Duodenal mucosa (tissue), 2 donors: ENCODE measurements around the gene LAMA4.

Experiments
- H3K27ac ChIP-seq: one replicate; pipeline ENCODE4 v1.7.0; 2013; ENCODE audit warnings: low read depth, low read length
- H3K27me3 ChIP-seq, 2 donors: one replicate each; pipeline ENCODE4 v1.7.0; 2013; ENCODE audit warnings: low read length in 2 of 2, control low read depth in 1 of 2; ENCODE audit not compliant: insufficient read depth in 2 of 2, control insufficient read depth in 1 of 2
- H3K36me3 ChIP-seq, 2 donors: one replicate each; pipeline ENCODE4 v1.7.0; 2013; ENCODE audit warnings: low read length in 2 of 2, control low read depth in 1 of 2; ENCODE audit not compliant: insufficient read depth in 2 of 2, control insufficient read depth in 1 of 2
- H3K4me1 ChIP-seq, 2 donors: one replicate each; pipeline ENCODE4 v1.7.0; 2013; ENCODE audit warnings: low read length in 2 of 2, control low read depth in 1 of 2; ENCODE audit not compliant: insufficient read depth in 2 of 2, control insufficient read depth in 1 of 2
- H3K4me3 ChIP-seq, 2 donors: one replicate each; pipeline ENCODE4 v1.7.0; 2013; ENCODE audit warnings: low read length in 2 of 2, low read depth in 1 of 2
- H3K9ac ChIP-seq, 2 donors: one replicate each; pipeline ENCODE4 v1.7.0; 2013; ENCODE audit warnings: low read length in 2 of 2, low read depth in 1 of 2
- H3K9me3 ChIP-seq, 2 donors: one replicate each; pipeline ENCODE4 v1.7.0; 2013; ENCODE audit warnings: low read length in 2 of 2, control low read depth in 1 of 2; ENCODE audit not compliant: control insufficient read depth in 1 of 2

Gene LAMA4

DNA sequence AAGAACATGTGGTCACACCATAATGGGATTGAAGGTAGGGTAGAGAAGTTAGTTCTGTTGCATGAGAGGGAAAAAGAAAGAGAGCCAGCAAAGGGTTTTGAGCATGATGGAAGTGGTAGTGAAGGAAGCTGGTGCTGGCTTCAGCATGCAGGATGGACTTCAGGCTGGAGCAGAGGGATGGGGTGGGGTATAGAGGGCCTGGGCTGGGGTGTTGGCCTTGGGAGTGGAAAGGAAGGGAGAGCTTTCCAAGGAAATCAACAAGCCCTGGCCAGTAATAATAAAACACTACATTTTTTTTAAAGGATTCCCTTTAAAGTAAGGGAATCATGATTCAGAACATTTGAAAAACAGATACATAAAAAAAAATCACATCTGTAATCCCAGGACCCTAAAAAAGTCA lies 61.2 kb downstream of the LAMA4 start:
- Histone ChIP-seq H3K4me1 (no peaks in the 10 kb centered on the region), H3K4me3 (no peak overlapping the region), H3K36me3 (peaks cover 0 to 3% of the 10 kb centered on the region in 2 donors), H3K27ac (no peak overlapping the region), H3K9ac (no peak overlapping the region), H3K9me3 (no peaks in the 10 kb centered on the region), H3K27me3 (no peaks in the 10 kb centered on the region)

DNA sequence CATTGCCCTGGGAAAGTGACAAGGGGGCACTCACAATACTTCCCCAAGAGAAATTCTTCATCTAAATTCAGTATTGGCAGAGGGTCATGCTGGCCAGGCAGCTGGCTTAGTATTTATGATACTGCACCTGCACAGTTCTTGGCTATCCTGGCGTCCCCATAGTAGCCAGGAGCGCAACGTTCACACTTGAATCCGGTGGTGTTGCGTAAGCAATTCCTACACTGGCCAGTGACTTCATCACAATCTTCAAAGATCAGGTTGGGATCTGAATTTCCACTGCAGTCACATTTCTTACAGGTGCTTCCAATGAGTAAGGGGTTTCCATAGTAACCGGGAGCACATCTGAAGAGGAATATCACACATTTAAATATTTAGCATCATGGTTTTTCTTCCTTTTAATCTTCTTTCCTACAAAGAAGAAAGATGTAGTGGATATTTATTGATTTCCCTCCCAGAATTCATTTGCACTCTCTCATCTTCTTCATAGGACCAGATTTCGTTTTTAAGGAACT lies 62.8 kb downstream of the LAMA4 start:
- H3K4me1 ChIP-seq = no peaks in the 10 kb centered on the region
- no peaks in the 10 kb centered on the region for H3K27me3 ChIP-seq
- no peaks in the 10 kb centered on the region for H3K9me3 ChIP-seq
- H3K36me3 ChIP-seq = peaks cover 0 to 3% of the 10 kb centered on the region in 2 donors
- H3K4me3 ChIP-seq = no peak overlapping the region
- H3K27ac ChIP-seq = no peak overlapping the region
- H3K9ac ChIP-seq = no peak overlapping the region

DNA sequence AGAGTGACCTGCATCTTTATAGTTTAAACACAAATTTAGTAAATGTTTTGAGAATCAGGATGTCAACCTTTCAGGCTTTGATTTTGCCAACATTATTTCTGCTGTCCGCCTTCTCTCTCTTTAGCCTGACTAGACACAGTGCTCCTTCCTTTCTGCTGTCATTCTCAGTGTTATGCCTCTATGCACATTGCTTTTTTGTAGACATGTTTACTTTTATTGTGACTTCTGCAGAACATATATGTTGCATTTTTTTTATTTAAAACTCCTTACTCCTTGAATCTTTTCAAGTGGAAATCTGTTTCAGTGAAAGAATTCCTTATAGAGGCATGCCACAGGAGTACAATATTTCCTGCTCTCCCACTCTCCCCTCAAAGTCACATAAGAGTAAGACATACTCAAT lies 64.2 kb downstream of the LAMA4 start:
- Histone ChIP-seq H3K27ac (no peak overlapping the region), H3K36me3 (peaks cover 0 to 3% of the 10 kb centered on the region in 2 donors), H3K9ac (no peak overlapping the region), H3K4me3 (no peak overlapping the region), H3K9me3 (no peaks in the 10 kb centered on the region), H3K4me1 (no peaks in the 10 kb centered on the region), H3K27me3 (no peaks in the 10 kb centered on the region)

DNA sequence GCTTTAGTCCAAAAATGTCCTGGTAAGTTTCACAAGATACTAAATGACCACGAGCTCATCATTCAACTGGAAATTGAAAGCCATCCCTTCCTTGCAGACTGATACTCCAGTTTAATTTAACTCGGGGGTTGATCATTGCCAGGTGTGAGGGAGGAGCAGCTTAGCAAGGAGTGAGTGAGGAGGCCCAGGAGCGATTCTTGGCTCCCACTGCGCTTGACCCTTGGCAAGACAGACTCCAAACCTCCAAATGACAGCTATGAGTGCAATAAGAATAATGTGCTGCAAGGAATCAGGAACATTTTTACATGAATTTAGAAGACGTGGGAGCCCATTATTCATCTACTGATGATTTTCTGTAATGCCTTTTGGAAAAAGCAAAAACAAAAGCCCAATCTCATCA lies 64.9 kb downstream of the LAMA4 start:
- Histone ChIP-seq H3K27ac (no peak overlapping the region), H3K36me3 (peaks cover 0 to 3% of the 10 kb centered on the region in 2 donors), H3K9me3 (no peaks in the 10 kb centered on the region), H3K27me3 (no peaks in the 10 kb centered on the region), H3K9ac (no peak overlapping the region), H3K4me3 (no peak overlapping the region), H3K4me1 (no peaks in the 10 kb centered on the region)

DNA sequence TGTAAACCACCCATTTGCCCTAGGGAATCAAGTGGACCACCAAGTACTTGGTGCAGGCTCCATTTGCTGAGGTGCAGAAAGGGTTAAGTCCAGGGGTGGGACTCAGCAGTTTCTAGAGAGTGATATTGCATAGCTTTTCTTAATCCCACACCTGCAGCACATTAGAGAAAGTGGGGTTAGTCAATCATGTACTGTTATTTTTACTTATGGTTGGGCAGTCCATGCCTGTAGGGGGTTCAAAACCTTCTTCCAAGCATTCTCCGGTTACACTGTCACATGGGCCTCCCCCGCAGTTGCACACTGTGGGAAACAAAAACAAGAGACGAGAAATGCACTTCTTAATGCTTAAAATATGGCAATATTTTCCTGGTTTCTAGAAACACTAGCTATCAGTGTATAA lies 65.5 kb downstream of the LAMA4 start:
- H3K9ac ChIP-seq = no peak overlapping the region
- H3K4me3 ChIP-seq = no peak overlapping the region
- no peaks in the 10 kb centered on the region for H3K4me1 ChIP-seq
- H3K9me3 ChIP-seq = no peaks in the 10 kb centered on the region
- no peaks in the 10 kb centered on the region for H3K27me3 ChIP-seq
- H3K36me3 ChIP-seq = peaks cover 0 to 3% of the 10 kb centered on the region in 2 donors
- H3K27ac ChIP-seq = no peak overlapping the region

DNA sequence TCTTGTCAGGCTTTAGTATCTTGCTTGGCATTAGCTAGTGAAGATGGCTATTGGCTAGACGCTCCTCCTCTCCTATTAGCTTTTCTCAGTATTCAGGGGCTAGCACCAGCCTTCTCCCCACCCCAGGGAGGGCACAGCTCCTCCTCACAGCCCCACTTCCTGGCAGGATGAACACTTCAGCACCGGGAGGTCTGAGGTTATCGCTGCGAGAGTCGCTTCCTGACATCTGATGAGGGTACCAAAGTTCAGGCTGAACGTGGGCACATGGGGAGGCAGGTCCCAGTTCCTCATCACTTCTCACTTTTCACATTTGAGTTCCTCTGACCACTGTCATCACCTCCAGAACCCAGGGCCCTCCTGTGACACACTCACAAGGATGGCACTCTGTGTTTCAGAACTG lies 66.6 kb downstream of the LAMA4 start:
- Histone ChIP-seq H3K9ac (no peak overlapping the region), H3K4me3 (no peak overlapping the region), H3K4me1 (no peaks in the 10 kb centered on the region), H3K36me3 (peaks cover 0 to 3% of the 10 kb centered on the region in 2 donors), H3K27ac (no peak overlapping the region), H3K9me3 (no peaks in the 10 kb centered on the region), H3K27me3 (no peaks in the 10 kb centered on the region)

DNA sequence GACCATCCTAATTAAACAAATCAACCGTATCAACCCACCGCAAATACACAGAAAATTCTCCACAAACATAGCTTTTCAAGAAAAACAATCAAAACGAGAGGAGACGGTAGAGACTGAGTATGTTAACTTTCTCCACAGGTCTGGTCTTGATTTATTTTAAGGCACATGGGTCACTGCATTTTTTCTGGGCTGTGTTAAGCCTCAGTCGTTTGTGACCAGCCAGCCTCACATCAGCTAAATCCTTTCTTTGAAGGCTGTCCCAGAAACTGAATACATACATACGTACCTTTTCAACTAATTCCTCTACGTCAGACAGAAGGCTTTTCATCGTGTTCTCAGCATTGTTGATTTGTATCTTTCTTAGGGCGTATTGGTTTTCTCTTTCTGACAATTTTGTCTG lies 69.4 kb downstream of the LAMA4 start:
- Histone ChIP-seq H3K4me1 (no peaks in the 10 kb centered on the region), H3K27ac (no peak overlapping the region), H3K27me3 (no peaks in the 10 kb centered on the region), H3K36me3 (peaks cover 0 to 3% of the 10 kb centered on the region in 2 donors), H3K9me3 (no peaks in the 10 kb centered on the region), H3K4me3 (no peak overlapping the region), H3K9ac (no peak overlapping the region)

DNA sequence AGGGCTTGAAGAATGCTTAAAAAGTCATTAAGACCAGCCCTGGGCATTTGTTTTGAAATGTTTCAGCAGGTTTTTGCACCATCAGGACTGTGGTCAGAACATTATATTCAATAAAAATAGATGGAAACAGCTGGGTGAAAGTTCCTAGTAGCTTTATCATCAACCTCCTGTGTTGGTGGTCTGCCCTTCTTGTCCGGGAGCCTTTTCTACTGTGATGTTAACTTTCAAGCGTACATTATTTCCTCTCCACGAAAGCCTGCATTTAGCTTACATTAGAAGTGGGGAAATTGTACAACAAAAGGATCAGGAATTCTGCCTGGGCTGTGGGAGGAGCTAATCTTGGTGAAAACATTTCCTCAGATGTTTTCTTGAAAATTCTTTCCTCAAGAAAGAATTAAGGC lies 71.1 kb downstream of the LAMA4 start:
- no peak overlapping the region for H3K9ac ChIP-seq
- no peaks in the 10 kb centered on the region for H3K4me1 ChIP-seq
- H3K4me3 ChIP-seq = no peak overlapping the region
- H3K36me3 ChIP-seq = no peaks in the 10 kb centered on the region
- H3K27me3 ChIP-seq = no peaks in the 10 kb centered on the region
- H3K27ac ChIP-seq = no peak overlapping the region
- H3K9me3 ChIP-seq = no peaks in the 10 kb centered on the region

DNA sequence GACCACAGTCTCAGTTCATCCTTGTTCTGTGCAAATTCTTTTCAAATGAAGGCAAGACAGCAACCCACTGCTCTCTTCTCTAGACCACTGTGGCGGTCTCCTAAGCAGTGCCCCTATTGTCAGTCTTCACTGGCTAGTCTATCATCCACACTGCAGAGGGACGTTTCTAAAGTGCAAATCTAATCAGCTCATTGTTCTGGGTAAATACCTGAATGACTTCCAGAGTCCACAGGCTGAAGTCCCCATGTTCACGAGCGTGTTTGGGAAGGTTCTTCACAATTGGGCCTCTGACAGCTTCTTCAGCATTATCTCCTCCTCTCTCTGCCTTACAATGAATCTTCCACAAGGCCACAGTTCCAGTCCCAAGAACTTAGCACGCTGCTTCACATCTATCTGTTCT lies 73.2 kb downstream of the LAMA4 start:
- no peaks in the 10 kb centered on the region for H3K4me1 ChIP-seq
- no peak overlapping the region for H3K9ac ChIP-seq
- no peak overlapping the region for H3K4me3 ChIP-seq
- no peaks in the 10 kb centered on the region for H3K9me3 ChIP-seq
- no peaks in the 10 kb centered on the region for H3K36me3 ChIP-seq
- H3K27me3 ChIP-seq = no peaks in the 10 kb centered on the region
- H3K27ac ChIP-seq = no peak overlapping the region

DNA sequence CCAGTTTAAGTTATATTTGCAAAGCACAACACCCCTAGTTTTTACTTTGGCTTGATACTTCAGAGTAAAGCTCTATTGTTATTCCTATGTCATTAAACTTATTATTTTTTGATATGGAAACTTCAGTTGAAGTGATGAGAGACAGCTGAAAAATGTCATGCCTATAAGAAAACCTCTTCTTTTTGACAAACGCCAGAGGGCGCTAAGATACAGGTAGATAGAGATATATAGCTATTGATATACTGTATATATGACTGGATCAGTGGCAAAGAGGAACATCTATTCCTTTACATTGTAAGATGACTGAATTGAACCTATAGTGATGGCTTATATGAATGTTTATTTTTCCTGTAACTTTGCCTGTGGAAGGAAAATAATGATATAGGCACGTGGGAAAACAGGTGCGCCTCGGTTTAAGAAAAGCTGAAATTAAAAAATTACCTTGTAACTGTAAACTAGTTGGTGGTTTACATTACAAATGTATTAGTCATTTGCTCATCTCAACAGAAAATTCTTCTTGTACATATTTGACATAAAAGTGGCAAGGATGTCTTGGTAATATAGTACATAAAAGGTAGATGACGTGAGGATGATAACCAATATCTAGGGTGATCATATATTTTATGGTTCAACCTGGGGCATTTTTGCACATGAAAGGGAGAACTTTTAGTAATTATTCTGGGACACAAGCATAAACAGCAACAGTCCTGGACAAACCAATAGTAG lies 74.1 kb downstream of the LAMA4 start:
- Histone ChIP-seq H3K4me1 (no peaks in the 10 kb centered on the region), H3K27me3 (no peaks in the 10 kb centered on the region), H3K4me3 (no peak overlapping the region), H3K9me3 (no peaks in the 10 kb centered on the region), H3K9ac (no peak overlapping the region), H3K36me3 (no peaks in the 10 kb centered on the region), H3K27ac (no peak overlapping the region)
